K562 (cell line): ENCODE results near the gene OR1E1. TPM values are rescaled to one million over a fixed set of nuclear protein-coding genes. Genes with fewer than 3 reads are reported as not detected.
"Not testable (repeated sequence)": the region's sequence is repeated elsewhere in the genome, so short reads cannot be mapped to it uniquely, and the experiment has no call there.

Experiments used
- ATAC-seq: fragments of 200-7000 bp; cut with Tn5 transposase; 3 replicates; pipeline ENCODE4 v1.9.1; 2020; ENCODE audit warnings: moderate library complexity
- BruUV-seq: library from RNA; stranded (reverse); fragments of 400-500 nt; replicated peaks from 2 replicates; lab custom pipeline; 2021; lab: Mats Ljungman, UMichigan
- CTCF ChIA-PET: fragments of 300-600 bp; formaldehyde crosslinking; extraction: SDS; loops from one replicate; lab custom pipeline; 2021; ENCODE audit warnings: low intra/inter-chr PET ratio; lab: Yijun Ruan, JAX
- POLR2A ChIA-PET: fragments of 300-600, 350-650 bp; sonication (Branson Sonifier 250); formaldehyde crosslinking; extraction: SDS; loops from one replicate; lab custom pipeline; 2021; ENCODE audit warnings: antibody characterized with exemption, inconsistent platforms; lab: Yijun Ruan, JAX
- DNase-seq, 4 experiments: peaks; one replicate each; pipeline versions ENCODE4 v3.0.0 to v3.0.0-alpha.2; 2011 to 2018; ENCODE audit warnings: low spot score in 3 of 4, mixed read lengths in 3 of 4; ENCODE audit errors: extremely low read depth in 1 of 4
- FAIRE-seq: peaks from 2 replicates; lab custom pipeline; 2011; peaks lifted over from hg19 to GRCh38; lab: Jason Lieb, UNC
- H2AFZ ChIP-seq: 2 replicates; pipeline ENCODE4 v1.6.0; 2011; ENCODE audit warnings: low read depth, low read length, control low read depth, inconsistent platforms
- H3K27ac ChIP-seq: fragments of 200-600 bp; 3 replicates; pipeline ENCODE4 v1.8.0; 2011; ENCODE audit warnings: low read depth, mild to moderate bottlenecking, control low read depth, inconsistent platforms, low read length, moderate library complexity, mixed read lengths; ENCODE audit errors: extremely low read depth
- H3K27me3 ChIP-seq, 2 experiments: fragments of 300-600 bp in 1 of 2; 2 replicates in 1 of 2; 3 replicates in 1 of 2; pipeline versions ENCODE4 v1.6.0 to v1.8.0; 2011; ENCODE audit warnings: inconsistent platforms in 2 of 2, low read length in 2 of 2, mild to moderate bottlenecking in 1 of 2, mixed read lengths in 1 of 2, moderate library complexity in 1 of 2; ENCODE audit not compliant: control insufficient read depth in 2 of 2, insufficient read depth in 2 of 2
- H3K36me3 ChIP-seq: fragments of 300-600 bp; 3 replicates; pipeline ENCODE4 v1.8.0; 2011; ENCODE audit warnings: mild to moderate bottlenecking, low read length, inconsistent platforms; ENCODE audit not compliant: control insufficient read depth, insufficient read depth
- H3K4me1 ChIP-seq, 2 experiments: fragments of 200-600 bp in 1 of 2; replicated peaks in 1 of 2; 2 replicates in 1 of 2; 3 replicates in 1 of 2; pipeline versions ENCODE4 v1.5.1 to v1.8.0; 2011; ENCODE audit warnings: inconsistent platforms in 2 of 2, low read length in 2 of 2, mild to moderate bottlenecking in 1 of 2, mixed read lengths in 1 of 2, moderate library complexity in 1 of 2; ENCODE audit not compliant: control insufficient read depth in 2 of 2, insufficient read depth in 2 of 2
- H3K4me2 ChIP-seq: 2 replicates; pipeline ENCODE4 v1.6.1; 2011; ENCODE audit warnings: low read length, control low read depth, inconsistent platforms, mixed read lengths; ENCODE audit not compliant: insufficient read depth
- H3K4me3 ChIP-seq: fragments of 200-600 bp; sonication (generic), shearing (Covaris generic); 2 replicates; pipeline ENCODE4 v1.5.1; 2016; ENCODE audit warnings: control low read depth, inconsistent platforms
- H3K79me2 ChIP-seq: fragments of 200-600 bp; 3 replicates; pipeline ENCODE4 v1.8.0; 2011; ENCODE audit warnings: low read length, inconsistent platforms; ENCODE audit not compliant: control insufficient read depth, insufficient read depth
- H3K9ac ChIP-seq, 2 experiments: 2 replicates each; pipeline versions ENCODE4 v1.6.0 to v1.6.1; 2011; ENCODE audit warnings: low read depth in 2 of 2, low read length in 2 of 2, control low read depth in 1 of 2, inconsistent platforms in 1 of 2, mild to moderate bottlenecking in 1 of 2, mixed read lengths in 1 of 2; ENCODE audit not compliant: insufficient read depth in 1 of 2
- H3K9me1 ChIP-seq: one replicate; pipeline ENCODE4 v1.6.0; 2011; ENCODE audit warnings: inconsistent platforms, mild to moderate bottlenecking, low read length, moderate library complexity; ENCODE audit not compliant: control insufficient read depth, insufficient read depth
- H3K9me3 ChIP-seq: replicated peaks from 2 replicates; pipeline ENCODE4 v1.5.1; 2011; ENCODE audit warnings: low read depth, low read length, inconsistent platforms; ENCODE audit not compliant: control insufficient read depth, insufficient read depth
- H4K20me1 ChIP-seq: replicated peaks from 2 replicates; pipeline ENCODE4 v1.6.1; 2011; ENCODE audit warnings: low read length, inconsistent platforms, mixed read lengths; ENCODE audit not compliant: control insufficient read depth, insufficient read depth
- MIER1 ChIP-seq: fragments of 450-650 bp; IDR thresholded peaks from 2 replicates; pipeline ENCODE4 v1.6.1; 2016; ENCODE audit warnings: antibody characterized with exemption, mild to moderate bottlenecking, low read depth
- NBN ChIP-seq: fragments of 450-650 bp; IDR thresholded peaks from 2 replicates; pipeline ENCODE4 v1.6.1; 2016; ENCODE audit warnings: low read depth, mild to moderate bottlenecking
- NFIC ChIP-seq: fragments of 450-650 bp; IDR thresholded peaks from 2 replicates; pipeline ENCODE4 v1.6.1; 2017; ENCODE audit warnings: mild to moderate bottlenecking, inconsistent platforms
- whole genome bisulfite sequencing: fragments of 100-300 bp; shearing (Covaris generic); methylation state at CpG from one replicate; pipeline ENCODE4 v1.1.6; 2016; ENCODE audit warnings: low coverage, mixed read lengths; ENCODE audit not compliant: insufficient coverage; ENCODE audit errors: missing lambda C conversion rate; 5-methylcytosine and 5-hydroxymethylcytosine counted together
- in situ Hi-C: fragments of 300-500 bp; cut with MboI; formaldehyde crosslinking; loops from 4 replicates; pipeline ENCODE4 v1.15.0; 2018; ENCODE audit warnings: inconsistent platforms, mixed read lengths
- intact Hi-C: fragments of 100-400 bp; cut with micrococcal nuclease; formaldehyde crosslinking; loops from 2 replicates; pipeline ENCODE4 v1.14.2; 2022
- polyA plus RNA-seq, 8 experiments: library from polyadenylated mRNA; depleted of rRNA in 4 of 8; stranded (reverse) in 5 of 8; unstranded in 3 of 8; fragments of >200 nt; fragmentation: Nextera tagmentation in 2 of 8; fragmentation: Illumina TruSeq in 1 of 8; extraction: Ambion mirVana in 2 of 8; extraction: Trizol in 1 of 8; gene quantifications; 2 replicates each; pipeline versions ENCODE4 v1.2.1 to v1.2.3, GENCODE V29; 2011 to 2014; ENCODE audit warnings: inconsistent platforms in 1 of 8, missing spikeins in 1 of 8
- total RNA-seq, 7 experiments: library from RNA; depleted of rRNA in 6 of 7; stranded (reverse); fragments of >200 nt in 6 of 7; fragmentation: Illumina TruSeq in 2 of 7; extraction: Trizol in 2 of 7; gene quantifications; 2 replicates each; pipeline versions ENCODE4 v1.2.1 to v1.2.3, GENCODE V29; 2011 to 2021; ENCODE audit warnings: low replicate concordance in 1 of 7
- TF ChIP-seq, protein P1 (sequence below), 2 experiments: fragments of 450-650 bp; IDR thresholded peaks; 2 replicates each; pipeline ENCODE4 v1.6.1; 2018; ENCODE audit warnings: mild to moderate bottlenecking in 2 of 2, low read depth in 1 of 2; ENCODE audit not compliant: partially characterized antibody in 2 of 2

The OR1E1 gene
- total and polyA plus RNA-seq, 9 of the 15 experiments (the other 6 are each of a cell fraction or from before 2014, with no cell fraction given): not detected

DNA sequence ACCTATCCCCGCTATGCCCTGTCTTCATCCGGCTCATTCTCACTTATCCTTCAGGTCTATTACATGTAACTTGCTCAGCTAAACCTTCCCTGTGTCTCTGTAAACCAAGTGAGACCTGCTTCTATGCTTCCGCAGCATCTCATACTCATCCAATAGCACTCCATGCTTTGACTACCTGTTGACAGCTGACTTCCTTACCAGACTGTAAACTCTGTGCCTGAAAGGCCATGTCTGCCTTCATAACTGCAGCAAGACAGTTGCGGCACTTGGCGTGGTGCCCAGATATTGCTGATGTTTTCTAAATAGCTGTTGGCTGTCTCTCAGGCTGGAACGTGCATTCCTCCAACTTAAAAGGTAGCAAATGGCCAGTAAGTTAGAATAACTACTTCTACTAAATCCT is 1.8 kb upstream of the OR1E1 start:
- Histone ChIP-seq H3K9ac (no peak overlapping the region), H3K79me2 (no peaks in the 10 kb centered on the region), H3K36me3 (no peaks in the 10 kb centered on the region), H3K4me3 (no peak overlapping the region), H3K4me2 (no peak overlapping the region), H3K9me3 (no peaks in the 10 kb centered on the region), H3K27ac (no peak overlapping the region), H3K4me1 (no peaks in the 10 kb centered on the region), H4K20me1 (no peaks in the 10 kb centered on the region), H2AFZ (no peak overlapping the region), H3K9me1 (no peaks in the 10 kb centered on the region), H3K27me3 (no peaks in the 10 kb centered on the region)
- no peak for FAIRE-seq
- ATAC-seq: no peak
- intact Hi-C loops (no loop called here), in situ Hi-C loops (no loop called here)
- WGBS: 2% methylated on average over 6 of the region's 6 CpGs
- TF ChIP-seq NBN (no peak), NFIC (peak; percentile 8; the same call in 1 of the 2 replicates)
- DNase-seq: no peak
- ChIA-PET POLR2A (no interaction called here), CTCF (no interaction called here)
- no TSS peak for BruUV-seq

DNA sequence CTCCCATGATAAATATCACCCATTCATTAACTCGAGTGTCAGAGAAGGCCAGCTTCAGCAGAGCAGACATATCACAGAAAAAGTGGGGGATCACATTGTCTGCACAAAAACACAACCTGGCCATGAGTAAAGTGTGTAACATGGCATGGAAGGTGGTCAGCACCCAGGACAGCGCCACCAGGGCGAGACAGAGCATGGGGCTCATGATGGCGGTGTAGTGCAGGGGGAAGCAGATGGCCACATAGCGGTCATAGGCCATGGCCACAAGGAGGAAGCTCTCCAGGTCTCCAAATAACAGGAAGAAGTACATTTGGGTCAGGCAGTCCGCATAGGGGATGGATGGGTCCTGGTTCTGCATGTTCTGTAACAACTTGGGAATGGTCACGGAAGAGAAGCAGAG is 409 bp downstream of the OR1E1 start:
- 0% methylated on average over 5 of the region's 7 CpGs for WGBS
- intact Hi-C loops, H3K79me2 ChIP-seq, H3K4me1 ChIP-seq, H2AFZ ChIP-seq, H3K27me3 ChIP-seq, H3K4me3 ChIP-seq, H3K27ac ChIP-seq, H4K20me1 ChIP-seq, H3K9me1 ChIP-seq, H3K9me3 ChIP-seq, H3K36me3 ChIP-seq, BruUV-seq, H3K9ac ChIP-seq, in situ Hi-C loops, FAIRE-seq, CTCF ChIA-PET, H3K4me2 ChIP-seq: not testable (repeated sequence)
- POLR2A ChIA-PET: interaction anchor here (0.6 kb wide), 1 partner anchor 385 kb away, joined by 3 read pairs; no protein-coding TSS in a partner anchor
- DNase-seq (peak in 1 of 4 experiments; percentile 6), ATAC-seq (peak; percentile 66; the same call in 2 of the 3 replicates)
- TF ChIP-seq, protein P1, sequence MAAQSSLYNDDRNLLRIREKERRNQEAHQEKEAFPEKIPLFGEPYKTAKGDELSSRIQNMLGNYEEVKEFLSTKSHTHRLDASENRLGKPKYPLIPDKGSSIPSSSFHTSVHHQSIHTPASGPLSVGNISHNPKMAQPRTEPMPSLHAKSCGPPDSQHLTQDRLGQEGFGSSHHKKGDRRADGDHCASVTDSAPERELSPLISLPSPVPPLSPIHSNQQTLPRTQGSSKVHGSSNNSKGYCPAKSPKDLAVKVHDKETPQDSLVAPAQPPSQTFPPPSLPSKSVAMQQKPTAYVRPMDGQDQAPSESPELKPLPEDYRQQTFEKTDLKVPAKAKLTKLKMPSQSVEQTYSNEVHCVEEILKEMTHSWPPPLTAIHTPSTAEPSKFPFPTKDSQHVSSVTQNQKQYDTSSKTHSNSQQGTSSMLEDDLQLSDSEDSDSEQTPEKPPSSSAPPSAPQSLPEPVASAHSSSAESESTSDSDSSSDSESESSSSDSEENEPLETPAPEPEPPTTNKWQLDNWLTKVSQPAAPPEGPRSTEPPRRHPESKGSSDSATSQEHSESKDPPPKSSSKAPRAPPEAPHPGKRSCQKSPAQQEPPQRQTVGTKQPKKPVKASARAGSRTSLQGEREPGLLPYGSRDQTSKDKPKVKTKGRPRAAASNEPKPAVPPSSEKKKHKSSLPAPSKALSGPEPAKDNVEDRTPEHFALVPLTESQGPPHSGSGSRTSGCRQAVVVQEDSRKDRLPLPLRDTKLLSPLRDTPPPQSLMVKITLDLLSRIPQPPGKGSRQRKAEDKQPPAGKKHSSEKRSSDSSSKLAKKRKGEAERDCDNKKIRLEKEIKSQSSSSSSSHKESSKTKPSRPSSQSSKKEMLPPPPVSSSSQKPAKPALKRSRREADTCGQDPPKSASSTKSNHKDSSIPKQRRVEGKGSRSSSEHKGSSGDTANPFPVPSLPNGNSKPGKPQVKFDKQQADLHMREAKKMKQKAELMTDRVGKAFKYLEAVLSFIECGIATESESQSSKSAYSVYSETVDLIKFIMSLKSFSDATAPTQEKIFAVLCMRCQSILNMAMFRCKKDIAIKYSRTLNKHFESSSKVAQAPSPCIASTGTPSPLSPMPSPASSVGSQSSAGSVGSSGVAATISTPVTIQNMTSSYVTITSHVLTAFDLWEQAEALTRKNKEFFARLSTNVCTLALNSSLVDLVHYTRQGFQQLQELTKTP (IDR thresholded peaks at IDR 0.05; ENCODE audit: low read depth in 1 of 2, partially characterized antibody in 2 of 2): peak in 1 of 2 experiments; percentile 29
- TF ChIP-seq MIER1: peak; percentile 80
